GM18867 (cell line): ENCODE results near the gene PDK1.
"Not testable (repeated sequence)": the region's sequence is repeated elsewhere in the genome, so short reads cannot be mapped to it uniquely, and the experiment has no call there.

Source experiments
- ATAC-seq: cut with Tn5 transposase; IDR thresholded peaks from one replicate; pipeline ENCODE4 v1.9.1; 2021; ENCODE audit warnings: mild to moderate bottlenecking, moderate library complexity; ENCODE audit not compliant: unreplicated experiment

The PDK1 gene

DNA sequence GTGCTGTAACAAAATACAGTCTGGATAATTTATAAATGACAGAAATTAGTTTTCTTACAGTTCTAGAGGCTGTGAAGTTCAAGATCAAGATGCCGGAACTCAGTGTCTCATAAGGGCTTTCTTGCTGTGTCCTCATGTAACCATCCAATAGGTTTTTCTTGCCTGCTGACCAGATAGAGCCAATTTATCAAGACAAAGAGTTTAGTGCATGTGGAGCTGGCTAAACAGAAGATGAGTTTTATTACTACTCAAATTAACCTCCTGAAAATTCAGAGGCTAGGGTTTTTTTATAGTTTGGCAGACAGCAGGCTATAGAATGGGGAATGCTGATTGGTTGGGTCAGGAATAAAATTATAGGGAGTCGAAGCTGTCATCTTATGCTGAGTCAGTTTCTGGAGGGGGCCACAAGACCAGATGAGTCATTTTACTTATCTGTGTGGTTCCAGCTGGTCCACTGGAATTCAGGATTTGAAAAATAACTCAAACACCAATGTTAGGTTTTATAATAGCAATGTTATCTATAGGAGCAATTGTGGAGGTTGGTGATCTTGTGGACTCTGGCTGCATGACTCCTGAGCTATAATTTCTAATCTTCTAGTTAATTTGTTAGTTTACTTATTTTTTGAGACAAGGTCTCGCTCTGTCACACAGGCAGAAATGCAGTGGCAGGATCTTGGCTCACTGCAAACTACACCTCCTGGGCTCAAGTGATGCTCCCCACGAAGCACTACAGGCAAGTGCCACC, 3.2 kb upstream of the PDK1 start:
- no peak for ATAC-seq

DNA sequence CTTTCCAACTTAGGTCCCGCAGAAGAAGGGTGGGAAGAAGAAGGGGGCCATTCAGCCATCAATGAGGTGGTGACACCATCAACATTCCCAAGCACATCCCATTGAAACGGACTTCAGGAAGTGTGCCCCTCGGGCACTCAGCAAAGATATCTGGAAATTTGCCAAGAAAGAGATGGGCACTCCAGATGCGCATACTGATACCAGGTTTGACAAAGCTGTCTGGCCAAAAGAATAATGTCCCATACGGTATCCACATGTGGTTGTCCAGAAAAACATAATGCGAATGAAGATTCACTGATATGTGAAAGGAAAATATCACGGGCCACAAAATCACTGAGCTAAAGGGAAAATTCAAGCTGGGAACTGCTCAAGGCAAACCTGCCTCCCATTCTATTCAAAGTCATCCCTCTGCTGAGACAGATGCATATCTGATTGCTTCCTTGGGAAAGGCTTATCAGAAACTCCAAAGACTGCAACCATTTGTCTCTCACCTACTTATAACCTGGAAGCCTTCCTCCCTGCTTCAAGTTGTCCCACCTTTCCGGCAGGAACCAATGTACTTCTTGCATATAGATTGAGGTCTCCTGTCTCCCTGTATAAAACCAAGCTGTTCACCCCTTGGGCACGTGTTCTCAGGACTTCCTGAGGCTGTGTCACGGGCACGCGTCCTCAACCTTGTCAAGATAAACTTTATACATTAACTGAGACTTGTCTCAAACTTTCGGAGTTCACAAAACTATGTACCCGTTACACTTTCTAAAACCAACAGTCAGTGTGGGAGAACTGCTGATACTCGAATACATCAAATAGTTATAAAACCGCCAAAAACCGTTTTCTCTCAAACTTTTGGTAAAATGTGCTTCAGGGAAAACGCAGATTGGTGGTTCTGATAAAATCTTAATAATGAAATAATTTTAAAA, 1.3 kb upstream of the PDK1 start:
- ATAC-seq = no peak

DNA sequence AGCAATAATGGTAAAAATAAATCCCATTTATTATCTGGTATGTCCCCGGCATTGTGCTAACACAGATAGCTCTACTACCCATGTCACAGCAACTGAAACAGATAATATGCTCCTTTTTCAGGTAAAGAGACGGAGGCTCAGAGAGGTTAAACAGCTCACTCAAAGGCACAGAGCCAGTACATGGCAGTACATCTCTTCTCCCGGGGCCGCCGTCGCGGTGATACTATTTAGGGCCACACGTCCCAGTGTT, 693 bp upstream of the PDK1 start:
- ATAC-seq = peak; percentile 11

DNA sequence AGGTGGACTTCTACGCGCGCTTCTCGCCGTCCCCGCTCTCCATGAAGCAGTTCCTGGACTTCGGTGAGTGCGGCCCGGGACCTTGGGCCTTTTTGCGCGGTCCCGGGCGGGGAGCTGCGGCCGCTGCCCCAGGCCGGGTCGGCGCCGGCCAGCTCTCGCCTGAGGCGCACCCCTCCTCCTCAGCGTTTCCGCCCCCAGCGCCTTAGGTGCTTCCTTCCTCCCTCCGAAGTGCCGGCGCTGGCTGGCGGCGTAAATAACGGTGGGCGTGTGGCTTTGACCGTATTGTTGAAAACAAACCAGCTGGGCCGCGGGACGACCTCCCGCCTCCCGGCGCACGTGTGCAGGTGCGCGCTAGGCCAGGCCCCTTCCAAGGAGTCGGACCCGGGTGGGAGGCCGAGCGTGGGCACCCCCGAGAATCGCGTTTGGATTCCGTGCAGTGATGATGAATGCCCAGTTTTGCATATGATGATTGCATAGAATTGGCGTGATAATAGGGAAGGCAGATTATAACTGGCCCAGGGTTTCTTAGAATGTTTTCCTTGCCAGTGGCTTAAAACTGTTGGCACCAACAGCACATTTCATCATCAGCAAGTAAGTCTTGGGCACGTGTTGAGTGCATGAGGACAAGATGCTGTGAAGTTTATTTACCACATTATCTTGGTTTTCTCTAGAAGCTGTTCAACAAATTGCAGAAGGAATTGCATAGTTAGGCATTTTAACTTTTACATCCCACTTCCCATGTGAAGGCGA, 569 bp downstream of the PDK1 start:
- peak; percentile 69 for ATAC-seq

DNA sequence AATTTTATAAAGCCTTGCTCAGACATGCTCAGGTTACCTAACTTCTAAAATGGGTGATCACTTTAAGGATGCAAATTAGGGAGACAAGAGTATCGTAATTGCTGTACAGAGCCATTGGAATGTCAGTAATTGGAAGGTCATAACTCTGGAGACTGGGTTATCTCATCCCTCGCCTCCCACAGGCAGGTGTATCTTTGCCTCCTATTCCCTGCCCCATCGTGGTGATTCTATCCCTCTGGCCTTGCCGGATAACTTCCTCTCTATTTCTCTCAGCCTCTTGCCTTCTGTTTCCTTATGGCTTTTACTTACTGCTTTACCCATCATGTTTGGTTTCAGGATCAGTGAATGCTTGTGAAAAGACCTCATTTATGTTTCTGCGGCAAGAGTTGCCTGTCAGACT, 2.5 kb downstream of the PDK1 start:
- no peak for ATAC-seq

DNA sequence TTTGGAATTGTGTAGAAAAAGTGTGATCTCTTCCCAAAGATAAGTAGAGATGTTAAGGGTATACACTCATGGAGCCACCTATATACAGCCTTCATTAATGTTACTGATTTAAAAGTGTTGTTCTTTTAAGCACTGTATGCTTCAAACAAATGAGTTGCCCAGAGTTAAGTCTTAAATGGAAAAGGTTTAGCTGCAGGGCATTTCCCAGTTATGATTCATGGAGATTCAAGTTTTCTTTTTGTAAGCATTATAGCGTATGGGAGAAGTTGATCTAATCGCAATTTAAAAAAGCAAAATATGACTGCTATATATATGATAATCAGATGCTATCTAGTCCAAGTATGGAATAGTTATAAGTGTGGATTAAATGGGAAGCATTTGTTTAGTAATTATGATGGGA, 4.8 kb downstream of the PDK1 start:
- no peak for ATAC-seq

DNA sequence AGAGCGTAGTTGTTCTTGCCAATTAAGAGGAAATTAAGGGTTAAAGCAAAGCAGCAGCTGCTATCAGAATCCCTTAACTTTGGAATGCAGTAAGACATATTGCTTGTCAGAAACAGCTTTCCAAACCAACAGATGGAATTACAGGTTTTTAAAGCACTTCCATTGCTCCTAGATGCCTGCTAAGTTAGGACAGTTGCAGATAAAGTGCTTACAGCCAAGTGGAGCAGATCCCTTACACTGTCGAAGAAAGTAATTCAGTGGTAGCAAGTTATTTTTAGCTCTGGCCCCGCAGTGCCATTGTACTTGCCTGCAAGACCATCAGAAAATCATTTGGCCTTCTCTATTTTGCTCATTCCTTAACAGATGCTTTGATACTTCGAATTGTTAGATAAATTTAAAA, 5.4 kb downstream of the PDK1 start:
- ATAC-seq = no peak

DNA sequence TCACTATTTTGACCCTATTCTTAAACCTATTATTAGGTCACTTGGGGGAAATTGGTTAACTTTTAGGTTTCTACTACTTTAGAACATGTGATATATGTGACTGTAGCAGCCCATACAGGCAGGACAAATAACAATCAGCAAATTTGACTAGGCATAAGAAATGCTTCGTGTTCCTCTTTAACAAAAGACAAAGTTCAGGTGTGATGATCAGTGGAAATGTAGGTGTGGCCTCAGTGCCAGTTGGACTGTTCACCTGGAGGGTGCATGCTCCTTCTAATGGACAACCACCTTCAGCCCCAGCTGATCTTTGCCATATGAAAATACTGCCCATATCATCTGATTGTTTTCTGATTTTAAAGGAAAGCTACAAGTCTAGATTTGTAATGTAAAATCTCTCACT, 6.4 kb downstream of the PDK1 start:
- ATAC-seq = no peak

DNA sequence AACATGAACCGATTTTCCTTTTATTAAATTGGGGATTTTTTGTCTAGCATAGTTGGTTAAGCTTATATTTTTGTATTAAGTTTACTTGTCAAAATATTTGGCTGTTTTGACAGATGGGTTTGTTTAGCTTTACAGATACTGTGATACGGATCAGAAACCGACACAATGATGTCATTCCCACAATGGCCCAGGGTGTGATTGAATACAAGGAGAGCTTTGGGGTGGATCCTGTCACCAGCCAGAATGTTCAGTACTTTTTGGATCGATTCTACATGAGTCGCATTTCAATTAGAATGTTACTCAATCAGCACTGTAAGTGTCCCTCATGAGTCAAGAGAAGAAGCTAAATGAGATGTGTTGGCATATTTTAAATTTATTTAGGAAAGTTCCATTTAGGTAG, 8.5 kb downstream of the PDK1 start:
- no peak for ATAC-seq

DNA sequence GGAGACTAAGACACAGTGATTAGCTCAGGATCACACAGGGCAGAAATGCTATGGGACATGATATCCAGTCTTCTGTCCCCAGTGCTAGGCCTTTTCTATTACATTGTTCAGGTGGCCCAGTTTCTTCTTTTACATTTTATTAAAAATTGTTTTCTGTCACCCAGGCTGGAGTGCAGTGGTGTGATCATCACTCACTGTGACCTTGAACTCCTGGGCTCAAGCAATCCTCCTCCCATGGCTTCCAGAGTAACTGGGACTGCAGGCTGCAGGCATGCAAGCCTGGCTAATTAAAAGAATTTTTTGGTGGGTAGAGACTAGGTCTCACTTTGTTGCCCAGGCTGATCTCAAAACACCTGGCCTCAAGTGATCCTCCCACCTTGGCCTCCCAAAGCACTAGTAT, 15.4 kb downstream of the PDK1 start:
- ATAC-seq = no peak

DNA sequence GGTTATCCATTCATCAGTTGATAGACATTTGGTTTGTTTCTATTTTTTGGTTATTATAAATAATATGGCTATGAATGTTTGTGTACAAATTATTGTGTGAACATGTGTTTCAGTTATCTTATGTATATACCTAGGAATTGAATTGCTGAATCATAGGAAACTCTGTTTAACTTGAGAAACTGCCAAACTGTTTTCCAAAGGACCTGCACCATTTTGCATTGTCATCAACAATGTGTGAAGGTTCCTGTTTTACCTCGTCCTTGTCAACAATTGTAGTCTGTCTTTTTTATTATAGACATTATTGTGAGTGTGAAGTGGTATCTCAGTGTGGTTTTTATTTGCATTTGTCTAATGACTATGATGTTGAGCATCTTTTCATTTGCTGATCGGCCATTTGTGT, 17.1 kb downstream of the PDK1 start:
- no peak for ATAC-seq

DNA sequence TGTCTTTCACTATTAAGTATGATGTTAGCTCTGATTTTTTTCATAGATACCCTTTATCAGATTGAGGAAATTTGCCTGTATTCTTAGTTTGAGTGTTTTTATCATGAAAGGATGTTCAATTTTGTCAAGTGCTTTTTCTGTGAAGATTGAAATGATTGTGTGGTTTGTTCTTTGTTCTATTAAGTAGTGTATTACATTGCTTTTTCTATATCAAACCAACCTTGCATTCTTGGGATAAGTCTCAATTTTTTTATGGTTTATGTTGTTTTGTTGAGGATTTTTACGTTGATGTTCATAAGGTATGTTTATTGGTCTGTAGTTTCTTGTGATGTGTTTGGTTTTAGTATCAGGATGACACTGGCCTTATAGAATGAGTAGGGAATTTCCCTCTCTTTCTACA, 19.1 kb downstream of the PDK1 start:
- ATAC-seq = no peak

DNA sequence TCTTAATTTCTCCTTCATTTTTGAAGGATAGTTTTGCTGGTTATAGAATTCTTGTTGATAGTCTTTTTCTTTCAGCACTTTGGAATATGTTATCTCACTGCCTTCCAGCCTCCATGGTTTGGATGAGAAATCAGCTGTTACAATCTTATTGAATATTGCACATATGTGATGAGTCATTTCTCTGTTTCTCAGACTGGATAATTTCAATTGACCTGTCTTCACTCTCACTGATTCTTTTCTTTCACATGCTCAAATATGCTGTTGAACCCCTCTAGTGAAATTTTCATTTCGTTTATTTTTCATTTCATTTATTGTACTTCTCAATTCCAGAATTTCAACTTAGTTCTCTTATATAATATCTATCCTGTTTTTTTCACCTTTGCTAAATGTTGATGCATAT, 22.2 kb downstream of the PDK1 start:
- no peak for ATAC-seq

DNA sequence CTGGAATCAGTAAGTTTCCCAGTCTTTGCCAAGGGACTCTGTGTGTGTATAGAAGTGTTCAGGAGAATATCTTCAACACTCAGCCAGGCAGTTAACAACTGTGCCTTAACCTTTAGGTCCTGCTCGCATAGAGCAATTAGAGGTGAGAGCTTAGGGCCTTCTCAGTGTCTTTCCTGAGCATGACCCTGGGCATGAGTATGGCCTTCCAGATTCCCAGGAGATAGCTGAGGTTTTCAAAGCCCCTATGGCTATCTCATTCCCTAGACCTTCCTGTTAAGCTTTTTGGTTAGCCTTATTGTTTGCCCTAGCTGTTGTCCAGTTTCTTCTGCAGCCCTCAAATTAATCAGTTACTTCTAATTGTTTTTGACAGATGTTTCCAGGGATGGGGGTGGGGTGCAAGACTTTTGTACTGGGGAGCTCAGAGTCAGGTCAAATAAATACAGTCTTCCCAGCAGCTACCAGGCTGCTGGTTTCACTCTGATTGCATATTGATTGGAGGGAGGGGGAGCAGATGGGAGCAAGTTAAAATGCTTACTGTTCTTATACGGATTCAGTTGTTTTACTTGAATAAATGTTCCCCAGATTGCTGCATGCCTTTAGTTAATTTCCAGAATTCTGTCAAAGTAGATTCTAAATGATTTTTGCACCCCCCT, 23.1 kb downstream of the PDK1 start:
- no peak for ATAC-seq

DNA sequence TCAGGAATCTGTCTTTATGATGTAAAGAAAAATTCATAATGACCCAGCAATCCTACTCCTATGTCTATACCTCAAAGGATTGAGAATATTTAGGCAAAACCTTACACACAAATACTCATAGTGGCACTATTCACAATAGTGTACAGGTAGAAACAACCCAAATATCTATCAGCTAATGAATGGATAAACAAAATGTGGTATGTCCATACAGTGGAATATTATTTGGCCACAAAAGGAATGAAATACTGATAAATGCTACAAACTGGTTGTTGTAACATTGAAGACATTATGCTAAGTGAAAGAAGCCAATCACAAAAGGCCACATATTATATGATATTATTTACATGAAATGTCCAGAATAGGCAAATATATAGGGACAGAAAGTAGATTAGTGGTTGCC, 24.7 kb downstream of the PDK1 start:
- no peak for ATAC-seq

DNA sequence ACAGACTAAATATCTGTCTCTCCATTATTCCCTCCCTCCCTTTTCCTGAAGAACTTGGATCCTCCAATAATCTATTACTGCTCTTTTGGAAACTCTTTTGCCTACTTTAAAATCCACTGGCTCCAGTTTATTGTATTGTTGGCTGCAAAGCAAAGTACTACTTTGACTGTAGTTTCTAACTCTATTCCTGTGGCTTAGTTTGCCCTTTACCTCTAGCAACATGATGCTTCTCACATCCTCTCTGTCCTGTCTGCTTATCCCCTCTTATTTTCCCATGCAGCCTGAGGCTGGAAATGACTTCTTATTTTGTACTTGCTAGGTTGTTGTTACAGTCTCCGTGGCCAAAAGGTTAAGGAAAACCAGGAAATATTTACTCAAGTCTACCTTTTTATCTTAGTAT, 26.8 kb downstream of the PDK1 start:
- ATAC-seq = no peak

DNA sequence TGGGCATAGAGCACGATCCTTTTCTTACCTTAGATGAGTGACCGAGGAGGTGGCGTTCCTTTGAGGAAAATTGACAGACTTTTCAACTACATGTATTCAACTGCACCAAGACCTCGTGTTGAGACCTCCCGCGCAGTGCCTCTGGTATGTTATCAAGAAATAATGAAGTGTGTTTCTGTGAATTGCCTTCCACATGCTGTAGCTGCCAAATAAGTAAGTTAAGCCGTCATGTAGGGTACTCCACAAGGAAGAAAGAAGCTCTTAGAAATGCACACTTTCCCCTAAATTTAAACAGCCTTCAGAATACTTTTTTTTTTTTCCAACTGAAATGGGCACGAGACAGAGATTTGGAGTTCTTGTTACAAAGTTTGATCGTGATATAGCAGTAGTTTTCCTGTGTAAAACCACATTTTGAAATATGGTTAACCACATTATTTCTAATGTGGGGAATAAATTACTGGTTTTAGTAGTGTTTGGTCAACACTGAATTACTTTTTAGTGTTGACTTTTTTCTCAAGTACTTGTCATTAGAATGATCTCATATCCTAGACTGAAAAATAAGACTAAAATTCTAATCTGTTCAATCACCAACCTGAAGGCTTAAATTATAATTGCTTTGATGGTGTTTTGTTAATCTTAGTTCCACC, 30.5 kb downstream of the PDK1 start:
- no peak for ATAC-seq

DNA sequence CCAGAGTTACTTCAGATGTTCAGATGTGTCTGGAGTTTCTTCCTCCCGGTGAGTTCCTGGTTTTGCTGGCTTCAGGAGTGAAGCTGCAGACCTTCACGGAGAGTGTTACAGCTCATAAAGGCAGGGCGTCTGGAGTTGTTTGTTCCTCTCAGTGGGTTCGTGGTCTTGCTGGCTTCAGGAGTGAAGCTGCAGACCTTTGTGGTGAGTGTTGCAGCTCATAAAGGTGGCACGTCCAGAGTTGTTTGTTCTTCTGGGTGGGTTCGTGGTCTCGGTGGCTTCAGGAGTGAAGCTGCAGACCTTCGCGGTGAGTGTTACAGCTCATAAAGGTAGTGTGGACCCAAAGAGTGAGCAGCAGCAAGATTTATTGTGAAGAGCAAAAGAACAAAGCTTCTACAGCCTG, 31.3 kb downstream of the PDK1 start:
- not testable (repeated sequence) for ATAC-seq

DNA sequence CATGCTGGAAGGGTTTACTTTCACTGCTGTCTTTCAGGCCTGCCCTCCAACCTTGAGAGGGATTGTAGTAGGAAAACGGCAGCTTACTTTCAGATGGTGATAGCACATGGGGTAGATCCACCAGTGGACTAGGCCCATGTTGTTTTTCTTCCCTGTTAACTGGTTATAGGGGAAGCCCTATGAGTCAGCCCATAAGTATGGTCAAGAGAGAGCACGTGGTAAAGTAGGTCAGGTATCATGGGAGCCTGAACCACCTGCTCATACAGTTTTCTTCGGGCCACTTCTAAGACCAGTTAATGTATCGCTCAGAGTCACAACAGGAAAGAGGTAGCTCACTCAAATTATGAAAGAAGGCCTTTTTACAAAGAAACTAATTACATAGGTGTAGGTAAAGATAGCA, 33.0 kb downstream of the PDK1 start:
- ATAC-seq = no peak

DNA sequence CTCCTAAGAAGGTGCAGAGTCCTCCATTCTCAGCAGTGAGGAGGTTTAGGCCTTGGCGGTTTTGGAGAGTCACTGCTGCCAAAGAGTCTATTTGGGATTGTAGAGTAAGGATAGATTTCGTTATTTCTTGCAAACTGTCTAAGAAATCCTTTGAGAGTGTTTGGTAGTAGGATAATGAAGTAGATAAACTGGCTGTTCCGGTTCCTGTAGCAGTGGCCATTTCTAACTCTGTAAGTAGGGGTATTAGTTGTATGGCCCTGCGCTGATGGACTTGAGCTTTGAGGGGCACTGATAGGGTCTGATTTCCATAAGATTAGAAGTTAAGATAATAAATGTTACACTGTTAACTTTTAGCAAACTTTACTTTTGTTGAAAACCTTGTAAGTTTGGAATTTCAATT, 35.5 kb downstream of the PDK1 start:
- not testable (repeated sequence) for ATAC-seq

DNA sequence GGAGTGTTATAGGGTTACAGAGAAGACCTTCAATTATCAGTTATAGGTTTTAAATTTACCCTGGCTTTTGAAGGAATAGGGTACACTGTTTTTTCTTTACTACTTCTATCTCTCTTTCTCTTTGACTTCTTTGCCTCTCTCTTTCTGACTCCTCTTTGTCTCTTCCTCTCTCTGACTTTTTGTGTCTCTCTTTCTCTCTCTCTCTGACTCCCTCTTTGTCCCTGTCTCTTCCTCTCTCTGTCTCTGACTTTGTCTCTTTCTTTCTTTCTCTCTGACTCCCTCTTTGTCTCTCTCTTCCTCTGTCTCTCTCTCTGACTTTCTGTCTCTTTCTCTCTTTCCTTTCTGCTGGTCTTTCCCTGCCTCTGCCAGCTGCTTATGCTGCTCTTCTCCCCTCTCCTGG, 36.3 kb downstream of the PDK1 start:
- not testable (repeated sequence) for ATAC-seq
